ENCODE data around the gene POLL. TPM values are rescaled to one million over a fixed set of nuclear protein-coding genes. Genes with fewer than 3 reads are reported as not detected.
"Not testable (repeated sequence)": the region's sequence is repeated elsewhere in the genome, so short reads cannot be mapped to it uniquely, and the experiment has no call there.

POLL gene
- total RNA-seq, 1 experiment from 2014 or later: 10.2 TPM

DNA sequence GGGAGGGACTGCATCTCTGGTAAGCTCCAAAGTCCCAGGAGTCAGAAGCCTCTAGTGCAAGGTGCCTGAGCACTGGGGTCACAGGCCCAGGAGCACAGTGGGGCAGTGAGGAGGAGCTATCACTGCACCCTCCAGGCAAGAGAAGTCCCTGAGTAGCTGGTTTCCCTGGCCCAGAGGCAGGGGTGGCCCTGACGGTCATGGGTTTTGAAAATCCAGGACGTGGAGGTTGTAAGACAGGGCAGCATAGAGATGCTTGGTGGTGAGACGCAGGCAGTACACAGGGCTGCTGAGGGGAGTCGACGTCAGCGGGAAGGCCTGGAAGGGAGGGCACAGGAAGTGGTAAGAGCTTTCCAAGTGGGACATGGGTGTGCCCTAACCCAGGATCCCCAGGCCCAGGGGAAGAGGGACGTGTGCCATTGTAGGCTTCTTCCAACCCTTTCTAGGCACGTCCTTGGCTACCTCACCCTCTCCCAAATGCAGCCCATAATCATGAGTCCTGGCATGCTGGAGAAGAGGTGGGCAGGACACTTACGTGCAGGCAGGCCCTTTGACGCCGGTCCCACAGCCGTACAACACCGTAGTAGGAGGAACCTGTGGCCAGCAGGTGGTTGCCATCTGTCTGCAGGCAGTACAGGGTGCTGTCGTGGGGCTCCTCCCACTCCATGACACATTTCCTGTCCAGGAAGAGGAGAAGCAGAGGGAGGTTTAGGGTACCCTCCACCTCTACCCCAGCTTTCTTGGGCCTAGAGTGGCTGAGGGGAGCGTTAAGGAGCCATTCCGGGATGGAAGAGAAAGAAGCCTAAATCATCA lies 23.2 kb upstream of the POLL start:
- peak; percentile 23 for DNase-seq (ENCODE audit: low read depth)

DNA sequence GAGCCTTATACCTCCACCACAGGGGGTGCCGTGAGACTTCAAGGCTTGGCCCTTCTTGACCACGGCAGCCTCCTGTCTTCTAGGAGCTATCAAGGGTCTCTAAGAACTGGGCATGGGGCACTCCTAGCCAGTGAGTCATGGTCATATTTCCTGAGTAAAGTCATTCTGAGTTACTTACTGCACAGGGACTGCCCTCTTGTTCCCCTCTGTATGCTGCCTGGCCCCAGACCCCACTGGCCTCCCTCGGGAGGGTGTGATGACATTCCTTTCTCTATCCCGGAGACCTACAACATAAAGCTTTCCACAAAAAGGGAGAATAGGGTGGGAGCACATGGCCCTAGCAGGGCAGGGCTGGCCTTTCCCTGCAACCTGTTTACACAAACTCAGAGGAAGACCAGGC lies 21.4 kb upstream of the POLL start:
- no peak for DNase-seq (ENCODE audit: low read depth)

- DNase-seq (ENCODE audit: low read depth): no peak
Observed at GRCh38 chr10:101607124-101607523, 19.1 kb upstream of the POLL start.

- peak; percentile 80 for DNase-seq (ENCODE audit: low read depth)
Observed at GRCh38 chr10:101602761-101603398, 14.8 kb upstream of the POLL start.

DNA sequence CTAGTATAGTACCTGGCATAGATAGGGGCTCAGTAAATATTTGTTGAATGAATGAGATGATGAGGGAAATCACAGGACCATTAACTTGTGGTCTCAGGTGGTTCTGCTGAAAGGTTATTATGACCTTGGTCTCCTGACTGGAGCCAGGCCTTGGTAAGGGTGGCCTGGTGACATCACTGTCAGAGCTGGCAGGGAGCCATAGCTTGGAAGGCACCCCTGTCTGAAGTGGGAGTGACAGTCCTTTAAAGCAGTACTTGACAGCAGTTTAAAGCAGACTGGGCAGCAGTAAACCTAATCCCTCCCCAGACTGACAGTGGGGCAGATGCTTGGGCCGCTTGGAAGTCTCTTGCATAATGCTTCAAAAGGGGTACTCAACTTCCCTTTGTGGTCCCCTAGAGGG lies 13.5 kb upstream of the POLL start:
- DNase-seq (ENCODE audit: low read depth): no peak

- DNase-seq (ENCODE audit: low read depth): no peak
Observed at GRCh38 chr10:101597091-101597900, 9.2 kb upstream of the POLL start.

DNA sequence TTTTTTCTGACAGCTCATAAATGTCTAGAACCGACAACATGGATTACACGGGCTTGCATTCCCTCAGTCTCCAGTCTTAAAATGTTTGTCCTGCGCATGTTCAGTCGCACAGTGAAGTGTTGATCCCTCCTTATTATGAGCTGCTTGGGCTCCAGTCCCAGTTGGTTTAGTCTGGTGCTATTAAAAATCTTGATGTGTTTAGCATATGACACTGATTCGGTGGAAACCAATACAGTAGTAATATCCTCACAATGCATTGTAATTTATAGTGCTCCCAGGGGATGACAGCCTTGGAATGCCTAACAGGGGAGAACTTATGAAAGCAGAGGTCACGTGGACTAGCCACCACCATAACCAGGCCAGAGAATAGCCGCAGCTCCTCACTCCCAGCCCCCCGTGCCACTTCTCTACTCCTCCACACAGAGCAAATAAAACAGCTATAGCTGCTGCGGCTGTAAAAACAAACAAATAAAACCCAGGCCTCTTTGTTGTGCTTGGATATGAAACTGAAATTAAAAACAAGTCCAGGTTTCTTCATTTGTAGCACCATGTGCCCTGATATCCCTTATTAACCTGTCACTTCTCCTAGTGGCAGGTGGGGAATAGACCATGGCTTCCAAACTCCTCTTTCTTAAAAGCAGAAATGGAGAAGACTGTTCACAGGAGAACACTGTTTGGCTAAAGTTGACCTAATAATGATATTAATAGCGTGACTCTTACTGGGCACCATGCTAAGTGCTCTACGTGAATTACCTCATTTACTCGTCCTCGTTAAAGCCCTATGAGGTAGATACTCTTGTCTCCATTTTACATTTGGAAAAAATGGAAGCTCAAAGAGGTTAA lies 7.8 kb upstream of the POLL start:
- no peak for DNase-seq (ENCODE audit: low read depth)

DNA sequence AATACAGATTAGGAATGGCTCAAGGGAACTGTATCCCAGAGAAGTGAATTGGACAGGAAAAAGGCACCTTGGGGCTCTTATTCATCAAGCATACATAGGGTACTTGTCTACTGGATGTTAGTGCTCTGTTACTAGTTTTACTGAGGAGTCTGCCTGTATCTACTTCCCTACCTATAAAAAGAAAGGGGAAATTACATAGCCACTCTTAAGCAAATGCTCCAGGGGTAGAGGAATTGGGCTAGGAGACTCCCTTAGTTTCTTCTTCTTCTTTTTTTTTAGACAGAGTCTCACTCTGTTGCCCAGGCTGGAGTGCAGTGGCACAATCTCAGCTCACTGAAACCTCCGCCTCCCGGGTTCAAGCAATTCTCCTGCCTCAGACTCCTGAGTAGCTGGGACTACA lies 5.3 kb upstream of the POLL start:
- DNase-seq (ENCODE audit: low read depth): not testable (repeated sequence)

DNA sequence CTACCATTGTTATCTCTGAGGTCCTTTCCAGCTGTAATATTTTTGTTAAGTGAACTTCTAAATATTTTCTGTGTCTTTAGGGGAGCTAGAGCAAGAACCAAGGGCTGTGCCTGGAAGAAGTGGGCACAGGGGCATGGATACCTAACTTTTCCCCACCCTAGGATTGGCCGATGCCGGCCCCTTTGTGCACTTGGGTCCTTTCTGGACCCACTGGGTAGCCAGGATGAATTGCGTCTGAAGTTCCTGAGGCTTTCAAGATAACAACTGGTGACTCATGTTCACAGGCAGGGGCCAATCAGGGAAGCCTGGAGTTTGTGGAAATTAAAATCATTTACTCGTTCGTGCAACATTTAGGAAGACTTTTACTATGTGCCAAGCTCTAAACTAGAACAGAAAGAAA lies 822 bp upstream of the POLL start:
- peak; percentile 31 for DNase-seq (ENCODE audit: low read depth)

GRCh38 chr10:101585841-101586240 lies 2.2 kb downstream of the POLL start:
- DNase-seq (ENCODE audit: low read depth): no peak

DNA sequence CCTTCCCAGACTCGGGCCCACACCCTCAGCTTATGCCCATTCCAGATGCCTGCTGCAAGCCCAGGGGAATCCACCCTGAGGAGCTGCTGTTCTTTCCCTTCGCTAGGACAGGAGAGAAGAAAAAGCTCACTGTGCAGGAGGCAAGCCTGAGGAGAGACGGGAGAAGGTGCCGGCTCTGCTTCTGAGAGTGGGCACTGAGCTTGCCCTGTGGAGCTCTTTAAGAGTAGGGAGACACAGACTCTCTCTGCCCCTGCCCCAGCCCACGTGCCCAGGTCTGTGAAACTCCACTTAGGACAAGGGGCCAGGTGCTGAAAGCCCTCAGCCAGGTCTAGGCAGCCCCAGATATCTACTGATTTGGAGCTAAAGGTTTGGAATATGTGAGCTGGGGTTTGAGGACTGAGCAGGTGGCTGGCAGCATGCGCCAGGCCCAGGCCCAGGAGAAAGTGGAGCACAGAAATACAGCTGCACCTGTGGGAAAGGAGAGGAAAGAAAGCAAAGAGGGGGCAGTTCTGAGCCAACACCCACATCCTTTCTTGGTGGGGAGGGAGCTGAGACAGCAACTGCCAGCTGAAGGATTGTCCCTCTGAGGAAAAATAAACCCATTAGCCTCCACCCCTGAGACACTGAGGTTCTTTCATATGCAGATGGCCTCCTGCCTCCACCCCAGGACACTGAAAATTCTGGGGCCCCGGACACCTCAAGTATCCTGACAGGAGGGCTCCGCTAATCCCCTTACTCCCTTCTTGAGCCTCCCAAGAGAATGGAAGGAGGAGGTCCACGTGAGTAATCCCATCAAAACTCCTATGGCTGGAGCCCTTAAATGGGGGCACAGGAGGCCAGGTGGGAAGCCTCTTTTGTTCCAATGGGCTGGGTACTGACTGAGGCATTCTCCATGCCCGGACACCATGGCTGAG lies 7.3 kb downstream of the POLL start:
- no peak for DNase-seq (ENCODE audit: low read depth)

DNA sequence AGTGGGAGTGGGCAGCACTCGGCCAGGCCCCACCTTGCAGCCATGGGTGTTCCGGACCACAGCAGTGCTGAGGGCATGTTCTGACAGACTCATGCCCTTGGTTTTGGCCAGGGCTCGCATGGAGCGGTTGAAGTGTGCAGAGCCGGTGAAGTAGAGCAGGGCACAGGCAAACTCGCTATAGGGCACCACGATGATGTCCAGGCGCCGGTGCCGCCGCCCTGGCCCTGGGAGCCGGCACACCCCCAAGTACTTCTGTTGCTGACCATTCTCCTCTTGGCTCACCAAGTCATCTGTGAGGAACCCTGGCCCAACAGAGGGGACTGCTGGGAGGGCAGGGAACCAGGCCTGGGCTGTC lies 8.6 kb downstream of the POLL start:
- no peak for DNase-seq (ENCODE audit: low read depth)

DNA sequence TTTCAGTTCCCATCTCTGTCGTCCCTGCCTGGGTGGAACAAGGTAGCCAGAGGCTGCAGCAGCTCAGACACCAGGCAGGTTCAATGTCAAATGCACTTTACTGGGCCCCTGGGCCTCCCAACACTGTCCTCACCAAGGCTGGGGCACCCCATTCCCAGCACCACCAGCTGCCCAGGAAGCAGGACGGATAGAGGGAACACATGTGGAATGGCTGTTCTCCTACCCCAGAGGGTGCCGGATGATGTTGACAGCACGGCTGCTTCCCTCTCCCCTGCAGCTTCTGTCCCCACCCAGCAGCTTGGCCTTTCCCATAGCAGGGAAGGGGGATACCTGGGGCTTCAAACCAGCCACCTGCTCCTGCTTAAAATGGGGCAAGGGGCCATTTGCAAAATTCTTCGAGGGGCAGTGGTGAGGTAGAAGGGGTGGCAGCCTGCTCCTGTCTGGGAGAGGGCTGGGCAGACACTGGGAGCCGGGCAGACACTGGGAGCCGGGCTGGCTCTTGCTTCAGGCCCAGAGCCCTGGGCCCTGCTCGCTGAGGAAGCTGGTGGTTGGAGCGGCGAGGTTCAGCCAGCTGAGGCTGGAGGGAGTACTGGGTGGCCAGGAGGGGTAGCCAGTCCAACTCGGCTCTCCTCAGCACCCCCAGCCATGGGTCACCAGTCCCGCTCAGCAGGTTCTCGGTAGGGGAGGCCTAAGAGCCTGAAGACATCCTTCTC lies 9.1 kb downstream of the POLL start:
- DNase-seq (ENCODE audit: low read depth): no peak

GRCh38 chr10:101578192-101578591 lies 9.9 kb downstream of the POLL start:
- DNase-seq (ENCODE audit: low read depth): no peak

GRCh38 chr10:101577121-101577871 lies 10.8 kb downstream of the POLL start:
- no peak for DNase-seq (ENCODE audit: low read depth)

DNA sequence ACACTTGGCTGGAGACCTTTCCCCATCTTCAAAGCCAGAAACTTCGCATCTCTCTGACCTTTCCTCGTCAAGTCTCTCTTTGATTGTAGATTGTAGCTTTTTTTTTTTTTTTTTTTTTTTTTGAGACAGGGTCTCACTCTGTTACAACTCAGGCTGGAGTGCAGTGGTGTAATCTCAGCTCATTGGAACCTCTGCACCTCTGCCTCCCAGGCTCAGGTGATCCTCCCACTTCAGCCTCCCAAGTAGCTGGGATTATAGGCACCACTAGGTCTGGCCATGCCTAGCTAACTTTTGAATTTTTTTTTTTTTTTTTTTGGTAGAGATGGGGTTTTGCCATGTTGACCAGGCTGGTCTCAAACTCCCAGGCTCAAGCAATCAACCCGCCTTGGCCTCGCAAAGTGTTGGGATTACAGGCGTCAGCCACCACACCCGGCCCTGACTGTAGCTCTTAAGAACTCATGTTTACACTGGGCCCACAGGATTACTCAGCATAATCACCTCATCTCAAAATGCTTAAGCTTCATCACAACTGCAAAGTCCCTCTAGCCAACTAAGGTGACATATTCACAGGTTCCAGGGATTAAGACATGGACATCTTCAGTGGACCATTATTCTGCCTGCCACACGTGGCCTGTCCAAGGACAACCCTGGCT lies 11.7 kb downstream of the POLL start:
- no peak for DNase-seq (ENCODE audit: low read depth)

DNA sequence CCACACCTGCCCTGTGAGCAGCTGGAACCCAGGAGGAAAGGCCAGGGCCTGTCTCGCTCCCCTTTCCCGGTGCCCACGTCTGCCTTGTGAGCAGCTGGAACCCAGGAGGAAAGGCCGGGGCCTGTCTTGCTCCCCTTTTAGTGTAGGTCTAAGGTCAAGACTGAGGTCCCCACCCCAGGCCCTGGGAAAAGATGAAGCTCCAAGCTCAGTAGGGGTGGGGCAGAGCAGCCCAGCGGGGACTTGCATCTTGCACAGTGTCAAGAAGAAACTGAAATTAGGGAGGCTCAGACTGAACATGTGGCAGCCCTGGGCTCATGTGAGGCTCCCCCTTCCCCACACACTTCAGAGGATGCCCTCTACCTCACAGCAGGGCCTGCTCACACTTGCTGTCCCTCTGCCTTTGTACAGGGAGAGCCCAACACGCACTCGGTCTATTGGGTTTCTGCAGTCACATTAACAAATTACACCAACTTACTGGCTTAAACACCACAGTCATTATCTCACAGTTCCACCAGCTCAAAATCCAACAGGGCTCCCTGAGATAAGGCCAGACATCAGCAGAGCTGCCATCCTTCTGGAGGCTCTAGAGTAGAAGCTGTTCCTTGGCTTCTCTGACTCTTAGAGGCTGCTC lies 12.4 kb downstream of the POLL start:
- DNase-seq (ENCODE audit: low read depth): no peak

DNA sequence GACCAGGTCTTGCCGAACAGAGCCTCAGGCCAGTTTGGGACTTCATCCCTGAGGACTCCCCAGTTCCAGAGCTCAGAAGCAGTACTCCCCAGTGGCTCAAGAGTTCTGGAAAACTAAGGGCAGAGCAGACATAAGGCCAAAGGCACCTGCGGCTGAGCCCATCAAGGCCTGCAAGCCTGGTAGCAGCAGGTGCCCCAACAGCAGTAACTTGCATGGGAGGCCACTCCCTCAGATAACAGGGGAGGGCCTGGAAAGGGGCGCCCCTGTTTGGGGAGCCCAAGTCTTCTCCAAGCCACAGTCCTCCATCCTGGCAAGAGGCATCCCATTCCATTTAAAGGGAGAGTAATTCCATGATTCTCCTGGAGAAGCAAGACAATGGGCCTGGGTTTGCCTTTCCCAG lies 13.0 kb downstream of the POLL start:
- no peak for DNase-seq (ENCODE audit: low read depth)
